Measurements from ENCODE around the gene WFIKKN2. TPM values are rescaled to one million over a fixed set of nuclear protein-coding genes. Genes with fewer than 3 reads are reported as not detected.

Gene WFIKKN2
- total RNA-seq, 1 donor from 2014 or later: 0.07 TPM

DNA sequence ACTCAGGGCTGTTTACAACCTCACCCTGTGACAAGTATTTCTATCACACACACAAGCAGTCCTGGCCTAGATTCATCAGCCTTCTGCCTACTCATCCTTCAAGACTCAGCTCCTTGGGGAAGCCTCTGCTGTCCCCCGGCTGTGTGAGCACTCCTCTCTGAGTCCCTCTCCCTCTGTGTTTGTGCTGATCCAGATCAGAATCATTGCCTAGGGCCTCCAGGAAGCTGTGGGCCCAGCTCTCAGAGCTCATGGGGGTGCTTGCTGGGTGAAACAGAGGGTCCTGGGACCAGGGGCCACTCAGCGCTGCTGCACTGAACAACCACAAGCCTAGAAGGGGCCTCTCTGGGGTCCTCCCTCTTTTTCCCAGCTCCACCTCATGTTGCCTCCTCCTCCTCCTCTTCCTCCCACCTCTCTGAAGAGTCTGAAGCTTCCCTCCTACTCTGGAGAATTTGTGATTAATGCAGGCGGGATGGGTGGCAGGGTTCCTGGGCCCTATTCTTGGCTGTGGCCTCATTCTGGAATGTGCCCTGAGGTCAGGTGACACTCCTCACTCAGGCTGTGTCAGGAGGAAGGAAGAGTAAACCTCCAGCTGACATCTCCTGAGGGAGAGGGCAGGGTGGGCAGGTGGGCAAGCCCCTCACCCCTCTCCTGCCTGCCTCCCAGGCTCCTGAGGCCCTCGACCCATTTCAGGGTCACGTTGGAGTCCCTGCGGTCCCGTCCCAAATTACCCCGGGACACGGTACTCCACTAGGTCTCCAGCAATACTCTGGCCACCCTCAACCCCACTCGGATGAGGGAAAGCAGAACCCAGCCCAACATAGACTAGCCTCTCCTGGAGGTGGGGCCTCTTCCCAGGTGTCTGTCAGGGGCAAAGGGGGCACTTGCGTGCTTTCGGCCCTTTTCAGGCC, 10.1 kb downstream of the WFIKKN2 start:
- H3K27ac Mint-ChIP-seq (ENCODE audit: unreplicated experiment): peak overlapping the region; percentile 92
- no peak for FAIRE-seq

DNA sequence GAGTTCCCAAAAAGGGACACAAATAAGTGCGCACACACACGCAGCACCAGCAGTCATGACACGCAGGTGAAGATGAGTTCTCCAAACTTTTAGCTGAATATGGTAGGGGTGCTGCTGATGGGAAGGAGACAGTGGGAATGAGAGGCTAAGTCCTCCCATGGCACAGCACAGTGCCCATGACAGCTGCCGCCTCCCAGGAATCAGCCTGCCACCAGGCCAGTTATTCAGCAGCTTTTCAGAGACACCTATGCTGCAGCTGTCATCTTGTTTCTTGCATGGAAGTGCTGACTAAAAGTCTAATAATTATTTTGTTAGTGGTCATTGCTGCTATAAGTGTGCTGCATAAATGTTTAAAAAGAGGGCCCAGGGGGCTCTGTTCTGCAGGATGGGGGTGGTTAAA, 12.2 kb downstream of the WFIKKN2 start:
- H3K9me3 ChIP-seq (ENCODE audit: insufficient read depth, low read depth, low read length): no peaks in the 10 kb centered on the region
- peaks cover 4% of the 10 kb centered on the region for H3K27me3 Mint-ChIP-seq (ENCODE audit: low read depth, unreplicated experiment)
- H3K27me3 ChIP-seq (ENCODE audit: insufficient read depth, low read length): no peaks in the 10 kb centered on the region
- no peak overlapping the region for H3K27ac ChIP-seq (ENCODE audit: low read depth, low read length)
- no peak overlapping the region for H3K4me3 ChIP-seq (ENCODE audit: insufficient read depth, low read depth, low read length)
- no peaks in the 10 kb centered on the region for H4K20me1 ChIP-seq (ENCODE audit: insufficient read depth, low read length)
- no peaks in the 10 kb centered on the region for H3K79me2 ChIP-seq (ENCODE audit: insufficient read depth, low read length)
- H3K4me1 ChIP-seq (ENCODE audit: insufficient read depth, low read length): peaks cover 5% of the 10 kb centered on the region
- no peaks in the 10 kb centered on the region for H3K36me3 ChIP-seq (ENCODE audit: insufficient read depth, low read length)
- H3K4me3 Mint-ChIP-seq (ENCODE audit: unreplicated experiment): no peak overlapping the region
- DNase-seq (ENCODE audit: low read depth) (no peak), FAIRE-seq (no peak)
- no peaks in the 10 kb centered on the region for H3K9me3 Mint-ChIP-seq (ENCODE audit: unreplicated experiment)
- no peak overlapping the region for H2AFZ ChIP-seq (ENCODE audit: low read depth, low read length)
- TF ChIP-seq EZH2 (IDR thresholded peaks at IDR 0.05; ENCODE audit: insufficient read depth, low read length): no peak
- TF ChIP-seq CTCF (IDR thresholded peaks at IDR 0.05; ENCODE audit: insufficient read depth, low read depth, low read length): no peak
- H3K36me3 Mint-ChIP-seq (ENCODE audit: low read depth, unreplicated experiment): no peaks in the 10 kb centered on the region
- H3K4me1 Mint-ChIP-seq (ENCODE audit: low read depth, unreplicated experiment): peaks cover 13% of the 10 kb centered on the region
- no peak overlapping the region for H3K27ac Mint-ChIP-seq (ENCODE audit: unreplicated experiment)
- no peak overlapping the region for H3K4me2 ChIP-seq (ENCODE audit: low read length)
- H3K9ac ChIP-seq (ENCODE audit: low read length): no peak overlapping the region

More for the DNA sequence above, 10.1 kb downstream of the WFIKKN2 start:
- no peak overlapping the region for H3K4me3 Mint-ChIP-seq (ENCODE audit: unreplicated experiment)
- Histone ChIP-seq H3K27ac (ENCODE audit: low read depth, low read length) (no peak overlapping the region), H3K79me2 (ENCODE audit: insufficient read depth, low read length) (no peaks in the 10 kb centered on the region), H3K4me1 (ENCODE audit: insufficient read depth, low read length) (peaks cover 5% of the 10 kb centered on the region), H3K4me3 (ENCODE audit: insufficient read depth, low read depth, low read length) (no peak overlapping the region), H3K9ac (ENCODE audit: low read length) (no peak overlapping the region), H3K27me3 (ENCODE audit: insufficient read depth, low read length) (no peaks in the 10 kb centered on the region), H3K36me3 (ENCODE audit: insufficient read depth, low read length) (no peaks in the 10 kb centered on the region), H3K4me2 (ENCODE audit: low read length) (no peak overlapping the region), H4K20me1 (ENCODE audit: insufficient read depth, low read length) (no peaks in the 10 kb centered on the region), H3K9me3 (ENCODE audit: insufficient read depth, low read depth, low read length) (no peaks in the 10 kb centered on the region), H2AFZ (ENCODE audit: low read depth, low read length) (peak overlapping the region; percentile 13)
- peaks cover 10% of the 10 kb centered on the region for H3K27me3 Mint-ChIP-seq (ENCODE audit: low read depth, unreplicated experiment)
- TF ChIP-seq EZH2 (IDR thresholded peaks at IDR 0.05; ENCODE audit: insufficient read depth, low read length): no peak
- H3K9me3 Mint-ChIP-seq (ENCODE audit: unreplicated experiment): no peaks in the 10 kb centered on the region
- peak; percentile 14 for DNase-seq (ENCODE audit: low read depth)
- H3K4me1 Mint-ChIP-seq (ENCODE audit: low read depth, unreplicated experiment): peaks cover 13% of the 10 kb centered on the region
- H3K36me3 Mint-ChIP-seq (ENCODE audit: low read depth, unreplicated experiment): no peaks in the 10 kb centered on the region

DNA sequence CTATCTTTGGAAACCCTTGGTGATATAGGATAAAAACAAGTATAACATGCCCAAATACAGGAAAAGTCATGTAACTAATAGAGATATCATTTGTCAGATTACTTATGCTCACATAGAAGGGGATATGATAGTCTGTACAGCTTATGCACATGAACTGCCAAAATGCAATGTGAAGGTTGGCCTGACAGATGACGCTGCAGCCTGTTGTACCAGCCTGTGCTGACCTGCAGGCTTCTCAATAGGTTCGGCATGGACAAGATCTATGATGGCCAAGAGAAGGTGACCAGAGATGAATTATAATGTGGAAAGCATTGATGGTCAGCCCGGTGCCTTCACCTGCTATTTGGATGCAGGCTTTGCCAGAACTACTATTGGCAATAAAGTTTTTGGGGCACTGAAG, 12.7 kb downstream of the WFIKKN2 start:
- no peak overlapping the region for H3K27ac ChIP-seq (ENCODE audit: low read depth, low read length)
- no peak overlapping the region for H3K4me2 ChIP-seq (ENCODE audit: low read length)
- H3K36me3 Mint-ChIP-seq (ENCODE audit: low read depth, unreplicated experiment): no peaks in the 10 kb centered on the region
- no peaks in the 10 kb centered on the region for H3K36me3 ChIP-seq (ENCODE audit: insufficient read depth, low read length)
- no peak overlapping the region for H3K27ac Mint-ChIP-seq (ENCODE audit: unreplicated experiment)
- H3K9me3 Mint-ChIP-seq (ENCODE audit: unreplicated experiment): no peaks in the 10 kb centered on the region
- H3K9ac ChIP-seq (ENCODE audit: low read length): no peak overlapping the region
- no peak overlapping the region for H2AFZ ChIP-seq (ENCODE audit: low read depth, low read length)
- H3K4me3 Mint-ChIP-seq (ENCODE audit: unreplicated experiment): no peak overlapping the region
- H3K9me3 ChIP-seq (ENCODE audit: insufficient read depth, low read depth, low read length): no peaks in the 10 kb centered on the region
- H3K4me1 Mint-ChIP-seq (ENCODE audit: low read depth, unreplicated experiment): peaks cover 18% of the 10 kb centered on the region
- H4K20me1 ChIP-seq (ENCODE audit: insufficient read depth, low read length): no peaks in the 10 kb centered on the region
- H3K4me1 ChIP-seq (ENCODE audit: insufficient read depth, low read length): peaks cover 5% of the 10 kb centered on the region
- no peak overlapping the region for H3K4me3 ChIP-seq (ENCODE audit: insufficient read depth, low read depth, low read length)
- FAIRE-seq: no peak
- DNase-seq (ENCODE audit: low read depth): no peak
- no peaks in the 10 kb centered on the region for H3K79me2 ChIP-seq (ENCODE audit: insufficient read depth, low read length)
- no peak for TF ChIP-seq EZH2 (IDR thresholded peaks at IDR 0.05; ENCODE audit: insufficient read depth, low read length)
- TF ChIP-seq CTCF (IDR thresholded peaks at IDR 0.05; ENCODE audit: insufficient read depth, low read depth, low read length): no peak
- peaks cover 8% of the 10 kb centered on the region for H3K27me3 Mint-ChIP-seq (ENCODE audit: low read depth, unreplicated experiment)
- peaks cover under 1% of the 10 kb centered on the region for H3K27me3 ChIP-seq (ENCODE audit: insufficient read depth, low read length)
